ENCODE data around the gene B4GALT6. TPM values are rescaled to one million over a fixed set of nuclear protein-coding genes. Genes with fewer than 3 reads are reported as not detected.

Gene B4GALT6
- total RNA-seq, 1 experiment from 2014 or later: 16.1 TPM

DNA sequence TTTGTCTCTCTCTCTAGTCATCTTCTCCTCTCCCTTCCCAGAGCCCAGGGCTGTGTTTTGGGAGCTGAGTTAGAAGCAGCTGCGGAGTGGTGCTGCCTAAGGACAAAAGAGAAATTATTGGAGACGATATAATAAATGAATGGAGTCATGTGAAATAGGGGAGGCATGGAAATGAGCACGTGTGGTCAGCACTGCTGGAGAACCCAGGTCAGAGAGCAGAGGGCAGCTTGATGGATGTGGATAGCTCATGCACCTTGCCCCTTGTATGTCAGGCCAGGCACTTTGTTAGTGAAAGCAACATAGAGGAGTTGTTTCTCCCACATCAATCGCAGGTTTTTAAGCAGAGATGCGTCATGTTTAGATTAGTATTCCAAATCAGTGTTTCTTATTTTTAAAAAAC lies 77.0 kb downstream of the B4GALT6 start:
- H3K4me2 ChIP-seq (ENCODE audit: low read length): no peak overlapping the region
- no peak overlapping the region for H3K27ac ChIP-seq (ENCODE audit: low read depth, low read length)
- no peak overlapping the region for H3K9ac ChIP-seq (ENCODE audit: low read length)
- no peak overlapping the region for H2AFZ ChIP-seq (ENCODE audit: low read depth, low read length, poor library complexity, severe bottlenecking)
- TF ChIP-seq, protein P1, sequence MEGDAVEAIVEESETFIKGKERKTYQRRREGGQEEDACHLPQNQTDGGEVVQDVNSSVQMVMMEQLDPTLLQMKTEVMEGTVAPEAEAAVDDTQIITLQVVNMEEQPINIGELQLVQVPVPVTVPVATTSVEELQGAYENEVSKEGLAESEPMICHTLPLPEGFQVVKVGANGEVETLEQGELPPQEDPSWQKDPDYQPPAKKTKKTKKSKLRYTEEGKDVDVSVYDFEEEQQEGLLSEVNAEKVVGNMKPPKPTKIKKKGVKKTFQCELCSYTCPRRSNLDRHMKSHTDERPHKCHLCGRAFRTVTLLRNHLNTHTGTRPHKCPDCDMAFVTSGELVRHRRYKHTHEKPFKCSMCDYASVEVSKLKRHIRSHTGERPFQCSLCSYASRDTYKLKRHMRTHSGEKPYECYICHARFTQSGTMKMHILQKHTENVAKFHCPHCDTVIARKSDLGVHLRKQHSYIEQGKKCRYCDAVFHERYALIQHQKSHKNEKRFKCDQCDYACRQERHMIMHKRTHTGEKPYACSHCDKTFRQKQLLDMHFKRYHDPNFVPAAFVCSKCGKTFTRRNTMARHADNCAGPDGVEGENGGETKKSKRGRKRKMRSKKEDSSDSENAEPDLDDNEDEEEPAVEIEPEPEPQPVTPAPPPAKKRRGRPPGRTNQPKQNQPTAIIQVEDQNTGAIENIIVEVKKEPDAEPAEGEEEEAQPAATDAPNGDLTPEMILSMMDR (IDR thresholded peaks at IDR 0.05 in 2 of 3, conservative IDR thresholded peaks at IDR 0.05 in 1 of 3; ENCODE audit: borderline replicate concordance in 1 of 3, insufficient read depth in 1 of 3, low read depth in 2 of 3, low read length in 2 of 3): no peak
- TF ChIP-seq SRF (IDR thresholded peaks at IDR 0.05; ENCODE audit: low read depth) (no peak), EZH2phosphoT487 (IDR thresholded peaks at IDR 0.05; ENCODE audit: borderline replicate concordance) (no peak), ELF1 (IDR thresholded peaks at IDR 0.05; ENCODE audit: borderline replicate concordance, low read depth) (no peak), FOSL1 (IDR thresholded peaks at IDR 0.05; ENCODE audit: low read depth) (no peak), RAD21 (IDR thresholded peaks at IDR 0.05; ENCODE audit: low read depth) (no peak), ZNF274 (IDR thresholded peaks at IDR 0.05; ENCODE audit: low read depth, low read length) (no peak), POLR2A (IDR thresholded peaks at IDR 0.05; ENCODE audit: borderline replicate concordance, extremely low read depth, insufficient read depth, insufficient read length) (no peak), ZFX (IDR thresholded peaks at IDR 0.05) (no peak), SIN3A (IDR thresholded peaks at IDR 0.05; ENCODE audit: low read depth) (no peak), POLR2AphosphoS5 (IDR thresholded peaks at IDR 0.05; ENCODE audit: low read depth, low read length) (no peak), EGR1 (IDR thresholded peaks at IDR 0.05; ENCODE audit: low read depth) (no peak), TCF7L2 (IDR thresholded peaks at IDR 0.05; ENCODE audit: borderline replicate concordance, extremely low read depth, insufficient read depth, insufficient read length) (no peak), SP1 (IDR thresholded peaks at IDR 0.05; ENCODE audit: low read depth) (no peak)
- TF ChIP-seq, protein P2, sequence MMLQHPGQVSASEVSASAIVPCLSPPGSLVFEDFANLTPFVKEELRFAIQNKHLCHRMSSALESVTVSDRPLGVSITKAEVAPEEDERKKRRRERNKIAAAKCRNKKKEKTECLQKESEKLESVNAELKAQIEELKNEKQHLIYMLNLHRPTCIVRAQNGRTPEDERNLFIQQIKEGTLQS (IDR thresholded peaks at IDR 0.05): no peak
- TF ChIP-seq, protein P3, sequence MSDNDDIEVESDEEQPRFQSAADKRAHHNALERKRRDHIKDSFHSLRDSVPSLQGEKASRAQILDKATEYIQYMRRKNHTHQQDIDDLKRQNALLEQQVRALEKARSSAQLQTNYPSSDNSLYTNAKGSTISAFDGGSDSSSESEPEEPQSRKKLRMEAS (IDR thresholded peaks at IDR 0.05): no peak
- TF ChIP-seq, protein P4, sequence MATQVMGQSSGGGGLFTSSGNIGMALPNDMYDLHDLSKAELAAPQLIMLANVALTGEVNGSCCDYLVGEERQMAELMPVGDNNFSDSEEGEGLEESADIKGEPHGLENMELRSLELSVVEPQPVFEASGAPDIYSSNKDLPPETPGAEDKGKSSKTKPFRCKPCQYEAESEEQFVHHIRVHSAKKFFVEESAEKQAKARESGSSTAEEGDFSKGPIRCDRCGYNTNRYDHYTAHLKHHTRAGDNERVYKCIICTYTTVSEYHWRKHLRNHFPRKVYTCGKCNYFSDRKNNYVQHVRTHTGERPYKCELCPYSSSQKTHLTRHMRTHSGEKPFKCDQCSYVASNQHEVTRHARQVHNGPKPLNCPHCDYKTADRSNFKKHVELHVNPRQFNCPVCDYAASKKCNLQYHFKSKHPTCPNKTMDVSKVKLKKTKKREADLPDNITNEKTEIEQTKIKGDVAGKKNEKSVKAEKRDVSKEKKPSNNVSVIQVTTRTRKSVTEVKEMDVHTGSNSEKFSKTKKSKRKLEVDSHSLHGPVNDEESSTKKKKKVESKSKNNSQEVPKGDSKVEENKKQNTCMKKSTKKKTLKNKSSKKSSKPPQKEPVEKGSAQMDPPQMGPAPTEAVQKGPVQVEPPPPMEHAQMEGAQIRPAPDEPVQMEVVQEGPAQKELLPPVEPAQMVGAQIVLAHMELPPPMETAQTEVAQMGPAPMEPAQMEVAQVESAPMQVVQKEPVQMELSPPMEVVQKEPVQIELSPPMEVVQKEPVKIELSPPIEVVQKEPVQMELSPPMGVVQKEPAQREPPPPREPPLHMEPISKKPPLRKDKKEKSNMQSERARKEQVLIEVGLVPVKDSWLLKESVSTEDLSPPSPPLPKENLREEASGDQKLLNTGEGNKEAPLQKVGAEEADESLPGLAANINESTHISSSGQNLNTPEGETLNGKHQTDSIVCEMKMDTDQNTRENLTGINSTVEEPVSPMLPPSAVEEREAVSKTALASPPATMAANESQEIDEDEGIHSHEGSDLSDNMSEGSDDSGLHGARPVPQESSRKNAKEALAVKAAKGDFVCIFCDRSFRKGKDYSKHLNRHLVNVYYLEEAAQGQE (IDR thresholded peaks at IDR 0.05; ENCODE audit: low read depth): no peak
- TF ChIP-seq, protein P5, sequence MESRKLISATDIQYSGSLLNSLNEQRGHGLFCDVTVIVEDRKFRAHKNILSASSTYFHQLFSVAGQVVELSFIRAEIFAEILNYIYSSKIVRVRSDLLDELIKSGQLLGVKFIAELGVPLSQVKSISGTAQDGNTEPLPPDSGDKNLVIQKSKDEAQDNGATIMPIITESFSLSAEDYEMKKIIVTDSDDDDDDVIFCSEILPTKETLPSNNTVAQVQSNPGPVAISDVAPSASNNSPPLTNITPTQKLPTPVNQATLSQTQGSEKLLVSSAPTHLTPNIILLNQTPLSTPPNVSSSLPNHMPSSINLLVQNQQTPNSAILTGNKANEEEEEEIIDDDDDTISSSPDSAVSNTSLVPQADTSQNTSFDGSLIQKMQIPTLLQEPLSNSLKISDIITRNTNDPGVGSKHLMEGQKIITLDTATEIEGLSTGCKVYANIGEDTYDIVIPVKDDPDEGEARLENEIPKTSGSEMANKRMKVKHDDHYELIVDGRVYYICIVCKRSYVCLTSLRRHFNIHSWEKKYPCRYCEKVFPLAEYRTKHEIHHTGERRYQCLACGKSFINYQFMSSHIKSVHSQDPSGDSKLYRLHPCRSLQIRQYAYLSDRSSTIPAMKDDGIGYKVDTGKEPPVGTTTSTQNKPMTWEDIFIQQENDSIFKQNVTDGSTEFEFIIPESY (IDR thresholded peaks at IDR 0.05; ENCODE audit: extremely low read depth, insufficient replicate concordance, low read length): no peak
- ChIA-PET POLR2A (no interaction called here), CTCF (no interaction called here), RAD21 (ENCODE audit: low non-redundant PET in 1 of 2, low total read pairs in 2 of 2, uncharacterized antibody in 2 of 2, unreplicated experiment in 2 of 2) (no interaction called here)
- no TSS peak for BruUV-seq (replicated peaks)
- H3K4me3 ChIP-seq (replicated peaks in 1 of 2; ENCODE audit: low read depth in 1 of 2, low read length in 2 of 2): no peak overlapping the region
- H3K79me2 ChIP-seq (ENCODE audit: insufficient read depth, low read length): no peaks in the 10 kb centered on the region
- no peaks in the 10 kb centered on the region for H4K20me1 ChIP-seq (ENCODE audit: insufficient read depth)
- intact Hi-C loops (cut with micrococcal nuclease): no loop called here
- H3K9me2 ChIP-seq (ENCODE audit: insufficient read depth): no peaks in the 10 kb centered on the region
- 0 out of 4 replicates have a peak, but pooled peaks cover 0 to 5% of the 10 kb centered on the region in 2 experiments for H3K4me1 ChIP-seq (ENCODE audit: control insufficient read depth in 1 of 2, insufficient read depth in 2 of 2, low read length in 2 of 2)
- DNase-seq (ENCODE audit: low read depth, low spot score) (no peak), ATAC-seq (no peak)
- H3K9me3 ChIP-seq (ENCODE audit: control insufficient read depth in 1 of 2, insufficient read depth in 1 of 2, low read depth in 1 of 2, low read length in 2 of 2): no peaks in the 10 kb centered on the region
- no peaks in the 10 kb centered on the region for H3K36me3 ChIP-seq (ENCODE audit: control insufficient read depth in 1 of 2, insufficient read depth in 2 of 2, low read length in 2 of 2)
- no peaks in the 10 kb centered on the region for H3K27me3 ChIP-seq (ENCODE audit: insufficient read depth, low read length)
